K562 (cell line): ENCODE measurements around the gene ICAM3. TPM values are rescaled to one million over a fixed set of nuclear protein-coding genes. Genes with fewer than 3 reads are reported as not detected.

Source experiments
- ADNP ChIP-seq: fragments of 200-800 bp; sonication (Bioruptor generic); IDR thresholded peaks from 2 replicates; pipeline ENCODE4 v1.6.1; 2016; ENCODE audit warnings: missing genetic modification characterization, missing compliant biosample characterization
- BHLHE40 ChIP-seq: IDR thresholded peaks from 2 replicates; pipeline ENCODE4 v1.6.1; 2011; ENCODE audit warnings: low read length, improper control_type of control experiment
- CBFA2T2 ChIP-seq: fragments of 450-650 bp; conservative IDR thresholded peaks from 2 replicates; pipeline ENCODE4 v1.6.1; 2017; ENCODE audit warnings: mild to moderate bottlenecking
- ELK1 ChIP-seq: sonication (generic); formaldehyde crosslinking; IDR thresholded peaks from 2 replicates; pipeline ENCODE4 v1.8.1; 2022; ENCODE audit warnings: missing genetic modification reagents
- ETV1 ChIP-seq: fragments of 450-650 bp; conservative IDR thresholded peaks from 2 replicates; pipeline ENCODE4 v1.6.1; 2016; ENCODE audit warnings: missing genetic modification characterization, control low read depth, low read depth, missing compliant biosample characterization
- GABPB1 ChIP-seq: sonication (generic); formaldehyde crosslinking; IDR thresholded peaks from 2 replicates; pipeline ENCODE4 v1.8.0; 2022; ENCODE audit warnings: mild to moderate bottlenecking, missing genetic modification reagents
- LCOR ChIP-seq: sonication (generic); formaldehyde crosslinking; IDR thresholded peaks from 2 replicates; pipeline ENCODE4 v1.8.0; 2022; ENCODE audit warnings: mild to moderate bottlenecking, missing genetic modification reagents
- NELFE ChIP-seq: IDR thresholded peaks from 2 replicates; pipeline ENCODE4 v1.6.1; 2011; ENCODE audit warnings: mild to moderate bottlenecking; ENCODE audit not compliant: insufficient read depth, insufficient read length
- PHF21A ChIP-seq: fragments of 450-650 bp; IDR thresholded peaks from 2 replicates; pipeline ENCODE4 v1.6.1; 2017; ENCODE audit warnings: low read depth, borderline replicate concordance
- POLR2AphosphoS5 ChIP-seq: IDR thresholded peaks from 2 replicates; pipeline ENCODE4 v1.6.1; 2011; ENCODE audit warnings: mild to moderate bottlenecking, low read depth, low read length, moderate library complexity; ENCODE audit not compliant: control insufficient read depth, insufficient read depth
- SMAD1 ChIP-seq: fragments of 150-350 bp; IDR thresholded peaks from 2 replicates; pipeline ENCODE4 v1.6.1; 2014; ENCODE audit warnings: low read length, low read depth; ENCODE audit not compliant: partially characterized antibody
- SMARCC2 ChIP-seq: fragments of 450-650 bp; IDR thresholded peaks from 2 replicates; pipeline ENCODE4 v1.6.1; 2017; ENCODE audit warnings: antibody characterized with exemption, moderate library complexity, mild to moderate bottlenecking, low read depth
- ZBTB7A ChIP-seq: IDR thresholded peaks from 2 replicates; pipeline ENCODE4 v1.6.1; 2011; ENCODE audit warnings: low read depth, mild to moderate bottlenecking, low read length, moderate library complexity, borderline replicate concordance; ENCODE audit not compliant: control insufficient read depth
- ZBTB8A ChIP-seq: fragments of 450-650 bp; IDR thresholded peaks from 2 replicates; pipeline ENCODE4 v1.6.1; 2018; ENCODE audit warnings: mild to moderate bottlenecking, moderate library complexity; ENCODE audit not compliant: partially characterized antibody
- ZNF24 ChIP-seq: fragments of 450-650 bp; IDR thresholded peaks from 2 replicates; pipeline ENCODE4 v1.6.1; 2016
- ZNF507 ChIP-seq: conservative IDR thresholded peaks from 2 replicates; pipeline ENCODE4 v1.6.1; 2017; ENCODE audit warnings: missing genetic modification characterization, missing compliant biosample characterization
- polyA plus RNA-seq, 8 experiments: library from polyadenylated mRNA; depleted of rRNA in 4 of 8; stranded (reverse) in 5 of 8; unstranded in 3 of 8; fragments of >200 nt; fragmentation: Nextera tagmentation in 2 of 8; fragmentation: Illumina TruSeq in 1 of 8; extraction: Ambion mirVana in 2 of 8; extraction: Trizol in 1 of 8; gene quantifications; 2 replicates each; pipeline versions ENCODE4 v1.2.1 to v1.2.3, GENCODE V29; 2011 to 2014; ENCODE audit warnings: inconsistent platforms in 1 of 8, missing spikeins in 1 of 8
- total RNA-seq, 7 experiments: library from RNA; depleted of rRNA in 6 of 7; stranded (reverse); fragments of >200 nt in 6 of 7; fragmentation: Illumina TruSeq in 2 of 7; extraction: Trizol in 2 of 7; gene quantifications; 2 replicates each; pipeline versions ENCODE4 v1.2.1 to v1.2.3, GENCODE V29; 2011 to 2021; ENCODE audit warnings: low replicate concordance in 1 of 7
- TF ChIP-seq, protein P1 (sequence below): fragments of 250-450 bp; sonication (Bioruptor Pico); IDR thresholded peaks from 2 replicates; pipeline ENCODE4 v1.4.0; 2020
- TF ChIP-seq, protein P2 (sequence below), 2 experiments: fragments of 150-350 bp in 1 of 2; IDR thresholded peaks; 2 replicates each; pipeline ENCODE4 v1.6.1; 2012 to 2016; ENCODE audit warnings: low read depth in 2 of 2, low read length in 2 of 2, mild to moderate bottlenecking in 1 of 2, moderate library complexity in 1 of 2

Gene ICAM3
- total and polyA plus RNA-seq, 9 of the 15 experiments (the other 6 are each of a cell fraction or from before 2014, with no cell fraction given), result 6.5 to 39.5 (median 24.2) TPM

DNA sequence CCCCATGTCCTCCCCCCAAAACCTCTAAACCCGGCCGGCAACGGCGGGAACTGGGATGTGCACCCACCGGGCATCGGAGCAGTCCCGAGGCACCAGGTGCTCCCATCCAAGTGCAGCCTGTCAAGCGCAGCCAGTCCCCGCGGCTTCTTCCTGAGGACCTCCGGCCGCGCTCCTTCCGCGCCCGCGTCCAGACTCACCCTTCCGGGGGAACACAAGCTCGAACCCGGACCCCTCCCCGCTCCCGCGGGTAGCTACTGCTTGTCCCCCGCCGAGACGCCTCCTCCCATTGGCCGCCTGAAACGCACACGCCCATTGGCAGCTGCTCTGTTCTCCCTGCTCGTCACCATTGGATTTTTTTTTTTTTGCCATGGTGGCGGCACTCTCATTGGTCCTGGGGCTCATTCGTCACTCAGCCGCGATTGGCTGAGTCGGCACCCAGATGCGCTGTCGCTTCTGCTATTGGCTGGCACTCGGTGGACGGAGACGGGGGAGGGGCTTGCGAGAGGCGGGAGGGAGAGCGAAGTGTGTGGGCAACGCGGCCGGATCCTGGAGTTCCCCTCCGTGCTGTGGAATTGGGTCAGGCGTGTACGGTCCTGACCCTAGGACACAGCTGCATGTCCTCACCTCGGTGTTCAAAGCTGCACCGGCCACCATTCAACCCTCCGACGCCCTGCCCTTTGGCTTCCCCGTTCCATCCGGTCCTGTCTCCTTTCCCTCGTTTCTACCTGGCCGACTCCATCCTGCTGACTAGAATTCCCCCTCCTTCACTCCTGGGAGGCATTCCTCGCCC, 41.1 kb upstream of the ICAM3 start, which contains the start of gene TYK2 (continued):
- TF ChIP-seq, protein P1, sequence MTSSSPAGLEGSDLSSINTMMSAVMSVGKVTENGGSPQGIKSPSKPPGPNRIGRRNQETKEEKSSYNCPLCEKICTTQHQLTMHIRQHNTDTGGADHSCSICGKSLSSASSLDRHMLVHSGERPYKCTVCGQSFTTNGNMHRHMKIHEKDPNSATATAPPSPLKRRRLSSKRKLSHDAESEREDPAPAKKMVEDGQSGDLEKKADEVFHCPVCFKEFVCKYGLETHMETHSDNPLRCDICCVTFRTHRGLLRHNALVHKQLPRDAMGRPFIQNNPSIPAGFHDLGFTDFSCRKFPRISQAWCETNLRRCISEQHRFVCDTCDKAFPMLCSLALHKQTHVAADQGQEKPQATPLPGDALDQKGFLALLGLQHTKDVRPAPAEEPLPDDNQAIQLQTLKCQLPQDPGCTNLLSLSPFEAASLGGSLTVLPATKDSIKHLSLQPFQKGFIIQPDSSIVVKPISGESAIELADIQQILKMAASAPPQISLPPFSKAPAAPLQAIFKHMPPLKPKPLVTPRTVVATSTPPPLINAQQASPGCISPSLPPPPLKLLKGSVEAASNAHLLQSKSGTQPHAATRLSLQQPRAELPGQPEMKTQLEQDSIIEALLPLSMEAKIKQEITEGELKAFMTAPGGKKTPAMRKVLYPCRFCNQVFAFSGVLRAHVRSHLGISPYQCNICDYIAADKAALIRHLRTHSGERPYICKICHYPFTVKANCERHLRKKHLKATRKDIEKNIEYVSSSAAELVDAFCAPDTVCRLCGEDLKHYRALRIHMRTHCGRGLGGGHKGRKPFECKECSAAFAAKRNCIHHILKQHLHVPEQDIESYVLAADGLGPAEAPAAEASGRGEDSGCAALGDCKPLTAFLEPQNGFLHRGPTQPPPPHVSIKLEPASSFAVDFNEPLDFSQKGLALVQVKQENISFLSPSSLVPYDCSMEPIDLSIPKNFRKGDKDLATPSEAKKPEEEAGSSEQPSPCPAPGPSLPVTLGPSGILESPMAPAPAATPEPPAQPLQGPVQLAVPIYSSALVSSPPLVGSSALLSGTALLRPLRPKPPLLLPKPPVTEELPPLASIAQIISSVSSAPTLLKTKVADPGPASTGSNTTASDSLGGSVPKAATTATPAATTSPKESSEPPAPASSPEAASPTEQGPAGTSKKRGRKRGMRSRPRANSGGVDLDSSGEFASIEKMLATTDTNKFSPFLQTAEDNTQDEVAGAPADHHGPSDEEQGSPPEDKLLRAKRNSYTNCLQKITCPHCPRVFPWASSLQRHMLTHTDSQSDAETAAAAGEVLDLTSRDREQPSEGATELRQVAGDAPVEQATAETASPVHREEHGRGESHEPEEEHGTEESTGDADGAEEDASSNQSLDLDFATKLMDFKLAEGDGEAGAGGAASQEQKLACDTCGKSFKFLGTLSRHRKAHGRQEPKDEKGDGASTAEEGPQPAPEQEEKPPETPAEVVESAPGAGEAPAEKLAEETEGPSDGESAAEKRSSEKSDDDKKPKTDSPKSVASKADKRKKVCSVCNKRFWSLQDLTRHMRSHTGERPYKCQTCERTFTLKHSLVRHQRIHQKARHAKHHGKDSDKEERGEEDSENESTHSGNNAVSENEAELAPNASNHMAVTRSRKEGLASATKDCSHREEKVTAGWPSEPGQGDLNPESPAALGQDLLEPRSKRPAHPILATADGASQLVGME (CRISPR knock-in tag), result no peak
- TF ChIP-seq, protein P2, sequence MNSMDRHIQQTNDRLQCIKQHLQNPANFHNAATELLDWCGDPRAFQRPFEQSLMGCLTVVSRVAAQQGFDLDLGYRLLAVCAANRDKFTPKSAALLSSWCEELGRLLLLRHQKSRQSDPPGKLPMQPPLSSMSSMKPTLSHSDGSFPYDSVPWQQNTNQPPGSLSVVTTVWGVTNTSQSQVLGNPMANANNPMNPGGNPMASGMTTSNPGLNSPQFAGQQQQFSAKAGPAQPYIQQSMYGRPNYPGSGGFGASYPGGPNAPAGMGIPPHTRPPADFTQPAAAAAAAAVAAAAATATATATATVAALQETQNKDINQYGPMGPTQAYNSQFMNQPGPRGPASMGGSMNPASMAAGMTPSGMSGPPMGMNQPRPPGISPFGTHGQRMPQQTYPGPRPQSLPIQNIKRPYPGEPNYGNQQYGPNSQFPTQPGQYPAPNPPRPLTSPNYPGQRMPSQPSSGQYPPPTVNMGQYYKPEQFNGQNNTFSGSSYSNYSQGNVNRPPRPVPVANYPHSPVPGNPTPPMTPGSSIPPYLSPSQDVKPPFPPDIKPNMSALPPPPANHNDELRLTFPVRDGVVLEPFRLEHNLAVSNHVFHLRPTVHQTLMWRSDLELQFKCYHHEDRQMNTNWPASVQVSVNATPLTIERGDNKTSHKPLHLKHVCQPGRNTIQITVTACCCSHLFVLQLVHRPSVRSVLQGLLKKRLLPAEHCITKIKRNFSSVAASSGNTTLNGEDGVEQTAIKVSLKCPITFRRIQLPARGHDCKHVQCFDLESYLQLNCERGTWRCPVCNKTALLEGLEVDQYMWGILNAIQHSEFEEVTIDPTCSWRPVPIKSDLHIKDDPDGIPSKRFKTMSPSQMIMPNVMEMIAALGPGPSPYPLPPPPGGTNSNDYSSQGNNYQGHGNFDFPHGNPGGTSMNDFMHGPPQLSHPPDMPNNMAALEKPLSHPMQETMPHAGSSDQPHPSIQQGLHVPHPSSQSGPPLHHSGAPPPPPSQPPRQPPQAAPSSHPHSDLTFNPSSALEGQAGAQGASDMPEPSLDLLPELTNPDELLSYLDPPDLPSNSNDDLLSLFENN (IDR thresholded peaks at IDR 0.05; ENCODE audit: low read depth in 2 of 2, low read length in 2 of 2), result 0 out of 4 replicates have a peak, but pooled peaks of 1 of the 2 experiments have one; percentile 41
- peak; percentile 100 for TF ChIP-seq LCOR (CRISPR knock-in tag)
- no peak for TF ChIP-seq ADNP (tag)
- no peak for TF ChIP-seq ELK1
- TF ChIP-seq ZBTB7A, result peak; percentile 92
- peak; percentile 69 for TF ChIP-seq ETV1 (tag)
- no peak for TF ChIP-seq BHLHE40
- TF ChIP-seq ZNF24, result 0 out of 2 replicates have a peak, but pooled peaks have one; percentile 45
- TF ChIP-seq POLR2AphosphoS5, result peak; percentile 71
- TF ChIP-seq PHF21A, result no peak
- no peak for TF ChIP-seq ZBTB8A
- TF ChIP-seq CBFA2T2, result no peak
- peak; percentile 14 for TF ChIP-seq SMAD1
- TF ChIP-seq SMARCC2, result no peak
- TF ChIP-seq ZNF507 (tag), result no peak
- TF ChIP-seq NELFE, result no peak
- TF ChIP-seq GABPB1 (CRISPR knock-in tag), result peak; percentile 62; the same call in 1 of the 2 replicates
